MCF 10A (cell line): ENCODE data around the gene C1orf50. TPM values are rescaled to one million over a fixed set of nuclear protein-coding genes. Genes with fewer than 3 reads are reported as not detected.

Experiments
- BruUV-seq: library from RNA; stranded (reverse); fragments of 400-500 nt; replicated peaks from 2 replicates; lab custom pipeline; 2021; lab: Mats Ljungman, UMichigan
- CTCF ChIA-PET: fragments of 300-600 bp; sonication (Branson Sonifier 250); formaldehyde crosslinking; extraction: SDS; loops from one replicate; lab custom pipeline; 2021; ENCODE audit warnings: antibody characterized with exemption, inconsistent platforms; lab: Yijun Ruan, JAX
- POLR2A ChIA-PET: fragments of 300-600, 350-650 bp; sonication (Branson Sonifier 250); formaldehyde crosslinking; extraction: SDS; loops from one replicate; lab custom pipeline; 2020; ENCODE audit warnings: antibody characterized with exemption, inconsistent platforms; lab: Yijun Ruan, JAX
- DNase-seq: peaks from one replicate; pipeline ENCODE4 v3.0.0-alpha.2; 2018; ENCODE audit not compliant: unreplicated experiment
- H3K27ac Mint-ChIP-seq: one replicate; pipeline ENCODE4 v1.8.0; 2022; ENCODE audit warnings: mild to moderate bottlenecking, low read depth, mixed read lengths; ENCODE audit not compliant: unreplicated experiment
- H3K27me3 Mint-ChIP-seq: one replicate; pipeline ENCODE4 v1.8.0; 2022; ENCODE audit warnings: mixed read lengths; ENCODE audit not compliant: insufficient read depth, unreplicated experiment
- H3K36me3 Mint-ChIP-seq: one replicate; pipeline ENCODE4 v1.8.0; 2022; ENCODE audit warnings: mild to moderate bottlenecking, moderate library complexity, mixed read lengths; ENCODE audit not compliant: insufficient read depth, unreplicated experiment
- H3K4me1 Mint-ChIP-seq: one replicate; pipeline ENCODE4 v1.8.0; 2022; ENCODE audit warnings: mixed read lengths; ENCODE audit not compliant: insufficient read depth, unreplicated experiment
- H3K4me3 Mint-ChIP-seq: one replicate; pipeline ENCODE4 v1.8.0; 2022; ENCODE audit warnings: mild to moderate bottlenecking, moderate library complexity, mixed read lengths; ENCODE audit not compliant: unreplicated experiment
- H3K9me3 Mint-ChIP-seq: one replicate; pipeline ENCODE4 v1.8.0; 2022; ENCODE audit warnings: mixed read lengths; ENCODE audit not compliant: unreplicated experiment
- CTCF ChIP-seq: fragments of 200-600 bp; IDR thresholded peaks from one replicate; pipeline ENCODE4 v1.8.0; 2022; ENCODE audit warnings: antibody characterized with exemption, mild to moderate bottlenecking; ENCODE audit not compliant: unreplicated experiment
- intact Hi-C: fragments of 100-400 bp; cut with micrococcal nuclease; formaldehyde crosslinking; loops from 2 replicates; pipeline ENCODE4 v1.14.1; 2022
- total RNA-seq: library from RNA; stranded (reverse); gene quantifications from 2 replicates; pipeline ENCODE4 v1.2.3, GENCODE V29; 2022

C1orf50 gene
- total RNA-seq, 1 experiment from 2014 or later, result 11.7 TPM

DNA sequence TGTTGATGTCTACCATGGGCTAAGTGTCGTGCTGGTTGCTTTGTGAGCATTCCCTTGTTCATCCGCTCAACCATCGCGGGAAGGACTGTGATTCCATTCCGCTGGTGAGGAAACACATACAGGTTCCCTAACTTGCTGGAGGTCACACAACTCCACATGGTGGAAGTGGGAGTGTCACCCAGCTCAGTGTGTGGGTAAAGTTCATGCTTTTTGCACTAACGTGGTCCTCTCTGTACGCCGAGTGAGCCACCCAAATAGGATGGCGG is 23.0 kb upstream of the C1orf50 start:
- no TSS peak for BruUV-seq
- H3K27me3 Mint-ChIP-seq, result no peaks in the 10 kb centered on the region
- peaks cover 18% of the 10 kb centered on the region for H3K4me1 Mint-ChIP-seq
- H3K4me3 Mint-ChIP-seq, result no peak overlapping the region
- intact Hi-C loops, result no loop called here
- peaks cover 19% of the 10 kb centered on the region for H3K36me3 Mint-ChIP-seq
- no peak for DNase-seq
- no peak overlapping the region for H3K27ac Mint-ChIP-seq
- POLR2A ChIA-PET, result interaction anchor here (0.6 to 2.9 kb wide), 7 partner anchors 10 to 180 kb away, joined by 3 to 30 read pairs (median 7); partner anchors contain the start of genes C1orf50, P3H1, PPIH and YBX1
- no peak for TF ChIP-seq CTCF
- no peaks in the 10 kb centered on the region for H3K9me3 Mint-ChIP-seq
- CTCF ChIA-PET, result interaction anchor here (0.5 to 1.4 kb wide), 4 partner anchors 13 to 22 kb away, joined by 3 to 10 read pairs (median 4); partner anchors contain the start of genes C1orf50 and P3H1

DNA sequence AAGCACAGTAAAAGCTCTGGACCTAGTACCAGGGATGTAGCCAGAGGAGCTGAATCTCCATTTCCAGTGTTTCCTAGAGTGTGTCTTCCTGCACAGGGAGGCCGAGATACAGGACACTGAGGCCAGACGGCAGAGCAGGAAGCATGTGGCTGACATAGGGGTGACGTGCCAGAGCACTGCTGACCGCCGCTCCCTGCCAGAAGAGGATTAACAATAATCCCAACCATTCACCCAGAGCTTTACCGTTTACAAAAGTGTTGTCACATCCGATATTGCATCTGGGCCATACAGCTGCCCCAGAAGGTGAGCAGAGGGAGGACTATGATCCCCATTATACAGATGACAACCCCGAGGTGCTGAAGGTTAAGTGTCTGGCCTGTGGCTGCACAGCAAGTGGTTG is 21.2 kb upstream of the C1orf50 start:
- BruUV-seq, result no TSS peak
- no peak for DNase-seq
- no peak overlapping the region for H3K27ac Mint-ChIP-seq
- no peaks in the 10 kb centered on the region for H3K9me3 Mint-ChIP-seq
- no peak overlapping the region for H3K4me3 Mint-ChIP-seq
- POLR2A ChIA-PET, result interaction anchor here (0.8 to 1.2 kb wide), 3 partner anchors 9 to 63 kb away, joined by 3 to 4 read pairs (median 3); partner anchors contain the start of genes C1orf50 and P3H1
- H3K36me3 Mint-ChIP-seq, result peaks cover 28% of the 10 kb centered on the region
- H3K4me1 Mint-ChIP-seq, result peaks cover 18% of the 10 kb centered on the region
- intact Hi-C loops, result no loop called here
- H3K27me3 Mint-ChIP-seq, result no peaks in the 10 kb centered on the region
- TF ChIP-seq CTCF, result no peak
- CTCF ChIA-PET, result interaction anchor here (0.5 to 1.0 kb wide), 5 partner anchors 17 to 166 kb away, joined by 3 to 4 read pairs (median 3); no protein-coding TSS in a partner anchor

- DNase-seq, result no peak
- H3K9me3 Mint-ChIP-seq, result no peaks in the 10 kb centered on the region
- intact Hi-C loops, result no loop called here
- H3K27ac Mint-ChIP-seq, result no peak overlapping the region
- CTCF ChIA-PET, result interaction anchor here (0.5 to 2.4 kb wide), 11 partner anchors 11 to 204 kb away, joined by 3 to 13 read pairs (median 4); no protein-coding TSS in a partner anchor
- H3K36me3 Mint-ChIP-seq, result peaks cover 32% of the 10 kb centered on the region
- no peak for TF ChIP-seq CTCF
- H3K4me1 Mint-ChIP-seq, result peaks cover 18% of the 10 kb centered on the region
- POLR2A ChIA-PET, result interaction anchor here (1.1 kb wide), 1 partner anchor 9 kb away, joined by 3 read pairs; no protein-coding TSS in a partner anchor
- TSS peak; percentile 64 for BruUV-seq
- H3K27me3 Mint-ChIP-seq, result no peaks in the 10 kb centered on the region
- H3K4me3 Mint-ChIP-seq, result no peak overlapping the region
Measured at GRCh38 chr1:42746436-42747105, 20.5 kb upstream of the C1orf50 start.

DNA sequence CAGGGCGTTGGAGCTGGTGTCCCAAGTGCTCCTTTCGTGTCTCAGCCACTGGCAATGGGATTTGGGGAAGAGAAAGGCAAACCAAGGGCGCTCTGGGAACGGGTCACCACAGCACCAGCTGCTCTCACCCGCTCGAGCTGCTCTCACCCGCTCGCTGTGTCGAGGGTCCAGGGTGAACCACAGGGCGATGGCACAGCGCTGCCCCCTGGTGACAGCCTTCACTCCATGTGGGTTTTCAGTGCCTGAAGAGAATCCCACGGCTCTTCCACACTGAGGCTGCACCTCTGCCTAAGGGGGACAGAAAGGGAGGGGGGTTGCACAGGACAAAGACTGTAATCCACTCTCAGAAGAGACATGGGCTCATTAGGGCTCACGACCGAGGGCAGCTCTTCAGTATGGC is 19.9 kb upstream of the C1orf50 start:
- Mint-ChIP-seq H3K4me1 (peaks cover 18% of the 10 kb centered on the region), H3K9me3 (no peaks in the 10 kb centered on the region), H3K27ac (no peak overlapping the region), H3K36me3 (peaks cover 37% of the 10 kb centered on the region), H3K4me3 (no peak overlapping the region), H3K27me3 (no peaks in the 10 kb centered on the region)
- peak; percentile 58 for TF ChIP-seq CTCF
- CTCF ChIA-PET, result interaction anchor here (0.6 to 2.4 kb wide), 8 partner anchors 10 to 205 kb away, joined by 3 to 13 read pairs (median 4); partner anchors contain the start of genes C1orf50 and P3H1
- no TSS peak for BruUV-seq
- peak; percentile 35 for DNase-seq
- POLR2A ChIA-PET, result no interaction called here
- intact Hi-C loops, result no loop called here
